Thyroid gland (tissue), 4 donors: ENCODE data around the gene STRADA.

Experiments
- CTCF ChIP-seq, 6 experiments: fragments of 200-600 bp in 3 of 6; fragments of 450-650 bp in 3 of 6; sonication (generic) in 3 of 6; IDR thresholded peaks; one replicate each; pipeline ENCODE4 v1.5.1; 2016 to 2019; ENCODE audit warnings: antibody characterized with exemption in 6 of 6, mild to moderate bottlenecking in 2 of 6, inconsistent platforms in 1 of 6, moderate library complexity in 1 of 6
- POLR2A ChIP-seq, 2 donors: fragments of 450-650 bp; IDR thresholded peaks; one replicate each; pipeline ENCODE4 v1.6.1; 2017; ENCODE audit warnings: antibody characterized with exemption in 2 of 2, mild to moderate bottlenecking in 2 of 2, moderate library complexity in 1 of 2

- TF ChIP-seq POLR2A (IDR thresholded peaks at IDR 0.05) (no peak), CTCF (IDR thresholded peaks at IDR 0.05) (no peak)
These were observed 10.2 kb upstream of the STRADA start for GRCh38 chr17:63751806-63752205.
